Measurements from ENCODE around the gene SSH2.

DNA sequence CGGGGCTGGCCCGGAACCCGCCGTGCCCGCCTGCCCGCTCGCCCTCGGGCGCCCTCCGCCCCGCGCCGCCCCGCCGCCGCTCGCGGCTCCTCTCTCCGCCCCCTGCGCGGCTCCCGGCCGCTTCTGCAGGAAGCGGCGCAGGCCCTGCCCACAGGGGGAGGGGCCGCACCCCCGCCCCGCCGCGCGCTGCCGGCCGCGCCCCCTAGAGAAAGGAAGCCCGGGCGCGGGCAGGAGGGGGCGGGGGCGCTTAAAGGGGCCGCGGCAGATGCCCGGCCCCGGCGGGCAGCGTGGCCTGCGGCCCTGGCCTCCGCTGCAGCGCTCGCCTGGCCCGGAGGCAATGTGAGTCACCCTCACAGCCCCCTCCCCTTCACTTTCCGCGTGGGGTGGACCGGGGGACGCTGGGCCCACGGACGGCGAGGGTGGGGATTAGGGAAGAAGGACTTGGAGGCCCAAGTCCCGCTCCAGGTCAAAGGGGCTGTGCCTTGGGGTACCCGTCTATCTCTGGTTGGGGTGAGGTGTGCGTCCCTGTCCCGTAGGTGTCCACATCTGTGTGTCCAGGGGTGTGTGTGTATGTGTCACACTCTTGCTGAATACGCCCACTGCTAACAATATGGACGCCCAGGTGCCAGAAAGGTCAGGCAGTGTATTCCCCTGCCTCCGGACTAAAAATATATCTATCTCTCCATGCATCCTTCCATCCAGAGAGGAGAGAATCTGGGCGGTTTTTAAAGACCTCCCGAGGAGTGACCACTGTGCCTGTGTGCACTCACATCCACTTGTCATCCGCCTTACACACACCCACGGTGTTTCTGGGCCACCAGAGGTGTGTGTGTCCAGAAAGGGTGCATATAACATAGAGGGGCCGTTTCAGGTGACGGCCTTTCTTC is 340.3 kb downstream of the SSH2 start, which contains the start of gene GIT1:
- no peak for TF ChIP-seq POLR2AphosphoS5 (IDR thresholded peaks at IDR 0.05; ENCODE audit: insufficient read depth in 1 of 2, low read depth in 1 of 2)
- TF ChIP-seq, protein P1, sequence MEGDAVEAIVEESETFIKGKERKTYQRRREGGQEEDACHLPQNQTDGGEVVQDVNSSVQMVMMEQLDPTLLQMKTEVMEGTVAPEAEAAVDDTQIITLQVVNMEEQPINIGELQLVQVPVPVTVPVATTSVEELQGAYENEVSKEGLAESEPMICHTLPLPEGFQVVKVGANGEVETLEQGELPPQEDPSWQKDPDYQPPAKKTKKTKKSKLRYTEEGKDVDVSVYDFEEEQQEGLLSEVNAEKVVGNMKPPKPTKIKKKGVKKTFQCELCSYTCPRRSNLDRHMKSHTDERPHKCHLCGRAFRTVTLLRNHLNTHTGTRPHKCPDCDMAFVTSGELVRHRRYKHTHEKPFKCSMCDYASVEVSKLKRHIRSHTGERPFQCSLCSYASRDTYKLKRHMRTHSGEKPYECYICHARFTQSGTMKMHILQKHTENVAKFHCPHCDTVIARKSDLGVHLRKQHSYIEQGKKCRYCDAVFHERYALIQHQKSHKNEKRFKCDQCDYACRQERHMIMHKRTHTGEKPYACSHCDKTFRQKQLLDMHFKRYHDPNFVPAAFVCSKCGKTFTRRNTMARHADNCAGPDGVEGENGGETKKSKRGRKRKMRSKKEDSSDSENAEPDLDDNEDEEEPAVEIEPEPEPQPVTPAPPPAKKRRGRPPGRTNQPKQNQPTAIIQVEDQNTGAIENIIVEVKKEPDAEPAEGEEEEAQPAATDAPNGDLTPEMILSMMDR (IDR thresholded peaks at IDR 0.05), result no peak
